Measurements from ENCODE around the gene OSBPL2.
A peak's percentile ranks its signal among the peaks of the same experiment; 100 is the strongest.

The OSBPL2 gene

GRCh38 chr20:62236200-62236599 is 2.1 kb upstream of the OSBPL2 start:
- Histone ChIP-seq H3K4me3 (replicated peaks; ENCODE audit: low read depth, low read length) (no peak overlapping the region), H3K27me3 (replicated peaks; ENCODE audit: control insufficient read depth, insufficient read depth, low read length) (no peaks in the 10 kb centered on the region), H3K36me3 (ENCODE audit: control insufficient read depth, insufficient read depth, low read length) (no peaks in the 10 kb centered on the region; the same call in 1 of the 2 replicates)
- no peak for TF ChIP-seq CTCF (IDR thresholded peaks at IDR 0.05; ENCODE audit: insufficient read depth, low read length, poor library complexity, severe bottlenecking)
- no peak for DNase-seq (ENCODE audit: extremely low read depth, insufficient read length)

GRCh38 chr20:62236766-62237513 is 1.4 kb upstream of the OSBPL2 start:
- DNase-seq (ENCODE audit: extremely low read depth, insufficient read length) = no peak
- Histone ChIP-seq H3K27me3 (replicated peaks; ENCODE audit: control insufficient read depth, insufficient read depth, low read length) (no peaks in the 10 kb centered on the region), H3K36me3 (ENCODE audit: control insufficient read depth, insufficient read depth, low read length) (no peaks in the 10 kb centered on the region; the same call in 1 of the 2 replicates), H3K4me3 (replicated peaks; ENCODE audit: low read depth, low read length) (no peak overlapping the region)
- TF ChIP-seq CTCF (IDR thresholded peaks at IDR 0.05; ENCODE audit: insufficient read depth, low read length, poor library complexity, severe bottlenecking) = no peak

- TF ChIP-seq CTCF (IDR thresholded peaks at IDR 0.05; ENCODE audit: insufficient read depth, low read length, poor library complexity, severe bottlenecking) = no peak
- no peaks in the 10 kb centered on the region for H3K27me3 ChIP-seq (replicated peaks; ENCODE audit: control insufficient read depth, insufficient read depth, low read length)
- H3K36me3 ChIP-seq (ENCODE audit: control insufficient read depth, insufficient read depth, low read length) = no peaks in the 10 kb centered on the region; the same call in 1 of the 2 replicates
- DNase-seq (ENCODE audit: extremely low read depth, insufficient read length) = no peak
- no peak overlapping the region for H3K4me3 ChIP-seq (replicated peaks; ENCODE audit: low read depth, low read length)
Observed at GRCh38 chr20:62237514-62237800, 864 bp upstream of the OSBPL2 start.

GRCh38 chr20:62238569-62239277 is 402 bp downstream of the OSBPL2 start:
- Histone ChIP-seq H3K27me3 (replicated peaks; ENCODE audit: control insufficient read depth, insufficient read depth, low read length) (no peaks in the 10 kb centered on the region), H3K4me3 (replicated peaks; ENCODE audit: low read depth, low read length) (peak overlapping the region; percentile 86), H3K36me3 (ENCODE audit: control insufficient read depth, insufficient read depth, low read length) (no peaks in the 10 kb centered on the region; the same call in 1 of the 2 replicates)
- TF ChIP-seq CTCF (IDR thresholded peaks at IDR 0.05; ENCODE audit: insufficient read depth, low read length, poor library complexity, severe bottlenecking) = no peak
- no peak for DNase-seq (ENCODE audit: extremely low read depth, insufficient read length)

GRCh38 chr20:62239278-62239879 is 1.1 kb downstream of the OSBPL2 start:
- TF ChIP-seq CTCF (IDR thresholded peaks at IDR 0.05; ENCODE audit: insufficient read depth, low read length, poor library complexity, severe bottlenecking) = no peak
- DNase-seq (ENCODE audit: extremely low read depth, insufficient read length) = no peak
- H3K27me3 ChIP-seq (replicated peaks; ENCODE audit: control insufficient read depth, insufficient read depth, low read length) = no peaks in the 10 kb centered on the region
- peak overlapping the region; percentile 86 for H3K4me3 ChIP-seq (replicated peaks; ENCODE audit: low read depth, low read length)
- H3K36me3 ChIP-seq (ENCODE audit: control insufficient read depth, insufficient read depth, low read length) = no peaks in the 10 kb centered on the region; the same call in 1 of the 2 replicates

All from GM06990 (cell line).